ENCODE results near the gene SLC16A1. TPM values are rescaled to one million over a fixed set of nuclear protein-coding genes. Genes with fewer than 3 reads are reported as not detected.

The SLC16A1 gene
- total and polyA plus RNA-seq, 11 donors: 60.5 to 192 (median 124) TPM

- ATAC-seq (no peak), DNase-seq (no peak)
- WGBS, 4 donors: 42 to 48% (median 46%) methylated on average over 4 of the region's 4 CpGs
- no peaks in the 10 kb centered on the region for H3K36me3 ChIP-seq
- no peak for TF ChIP-seq POLR2A (IDR thresholded peaks at IDR 0.05)
- TF ChIP-seq, protein P1, sequence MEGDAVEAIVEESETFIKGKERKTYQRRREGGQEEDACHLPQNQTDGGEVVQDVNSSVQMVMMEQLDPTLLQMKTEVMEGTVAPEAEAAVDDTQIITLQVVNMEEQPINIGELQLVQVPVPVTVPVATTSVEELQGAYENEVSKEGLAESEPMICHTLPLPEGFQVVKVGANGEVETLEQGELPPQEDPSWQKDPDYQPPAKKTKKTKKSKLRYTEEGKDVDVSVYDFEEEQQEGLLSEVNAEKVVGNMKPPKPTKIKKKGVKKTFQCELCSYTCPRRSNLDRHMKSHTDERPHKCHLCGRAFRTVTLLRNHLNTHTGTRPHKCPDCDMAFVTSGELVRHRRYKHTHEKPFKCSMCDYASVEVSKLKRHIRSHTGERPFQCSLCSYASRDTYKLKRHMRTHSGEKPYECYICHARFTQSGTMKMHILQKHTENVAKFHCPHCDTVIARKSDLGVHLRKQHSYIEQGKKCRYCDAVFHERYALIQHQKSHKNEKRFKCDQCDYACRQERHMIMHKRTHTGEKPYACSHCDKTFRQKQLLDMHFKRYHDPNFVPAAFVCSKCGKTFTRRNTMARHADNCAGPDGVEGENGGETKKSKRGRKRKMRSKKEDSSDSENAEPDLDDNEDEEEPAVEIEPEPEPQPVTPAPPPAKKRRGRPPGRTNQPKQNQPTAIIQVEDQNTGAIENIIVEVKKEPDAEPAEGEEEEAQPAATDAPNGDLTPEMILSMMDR (IDR thresholded peaks at IDR 0.05): no peak
- peak overlapping the region in 11 of 12 donors; percentile 6 to 97 (median 94) for H3K27ac ChIP-seq
- H3K27me3 ChIP-seq: no peaks in the 10 kb centered on the region
- H3K4me3 ChIP-seq: peak overlapping the region in 11 of 12 donors; percentile 51 to 92 (median 70)
- peaks cover 0 to 59% (median 28%) of the 10 kb centered on the region in 12 donors for H3K4me1 ChIP-seq
- intact Hi-C loops (cut with DNase I): loop anchor here in 5 of 10 donors (2.0 to 10.0 kb wide), 6 partner anchors 42 to 237 kb away; no protein-coding TSS in a partner anchor
- no peaks in the 10 kb centered on the region for H3K9me3 ChIP-seq
These were observed 1.9 kb downstream of the SLC16A1 start for GRCh38 chr1:112954017-112954650.

- Histone ChIP-seq H3K27me3 (no peaks in the 10 kb centered on the region), H3K27ac (no peak overlapping the region), H3K4me1 (peaks cover 0 to 50% (median 16%) of the 10 kb centered on the region in 12 donors), H3K4me3 (no peak overlapping the region), H3K36me3 (no peaks in the 10 kb centered on the region), H3K9me3 (no peaks in the 10 kb centered on the region)
- TF ChIP-seq, protein P1 (IDR thresholded peaks at IDR 0.05): no peak
- no peak for TF ChIP-seq POLR2A (IDR thresholded peaks at IDR 0.05)
- DNase-seq: no peak
- intact Hi-C loops (cut with DNase I): loop anchor here in 4 of 10 donors (5.0 to 10.0 kb wide), 4 partner anchors 38 to 74 kb away; no protein-coding TSS in a partner anchor
- WGBS, 4 donors: 94 to 100% (median 99%) methylated on average over 1 of the region's 1 CpG
- no peak for ATAC-seq
These were observed 5.6 kb downstream of the SLC16A1 start for GRCh38 chr1:112950426-112950825.

GRCh38 chr1:112946683-112947082, 9.3 kb downstream of the SLC16A1 start:
- Histone ChIP-seq H3K4me1 (peaks cover 0 to 29% (median 0%) of the 10 kb centered on the region in 12 donors), H3K27ac (peak overlapping the region in 3 of 12 donors; percentile 26 to 32 (median 30)), H3K4me3 (no peak overlapping the region), H3K27me3 (no peaks in the 10 kb centered on the region), H3K9me3 (no peaks in the 10 kb centered on the region), H3K36me3 (peaks cover 0 to 5% (median 0%) of the 10 kb centered on the region in 9 donors)
- intact Hi-C loops (cut with DNase I): no loop called here
- DNase-seq (no peak), ATAC-seq (no peak)
- TF ChIP-seq POLR2A (IDR thresholded peaks at IDR 0.05): no peak
- TF ChIP-seq, protein P1 (IDR thresholded peaks at IDR 0.05): no peak
- whole genome bisulfite sequencing, 4 donors: 45 to 57% (median 50%) methylated on average over 3 of the region's 3 CpGs

- Histone ChIP-seq H3K4me3 (no peak overlapping the region), H3K9me3 (no peaks in the 10 kb centered on the region), H3K27me3 (no peaks in the 10 kb centered on the region), H3K36me3 (peaks cover 0 to 5% (median 0%) of the 10 kb centered on the region in 9 donors), H3K27ac (no peak overlapping the region), H3K4me1 (peaks cover 0 to 38% (median 28%) of the 10 kb centered on the region in 12 donors)
- intact Hi-C loops (cut with DNase I): loop anchor here in 1 of 10 donors (5.0 kb wide), 1 partner anchor 53 kb away; no protein-coding TSS in a partner anchor
- TF ChIP-seq POLR2A (IDR thresholded peaks at IDR 0.05): no peak
- TF ChIP-seq, protein P1 (IDR thresholded peaks at IDR 0.05): no peak
- ATAC-seq (no peak), DNase-seq (no peak)
- 50 to 77% (median 63%) methylated on average over 3 of the region's 3 CpGs for whole genome bisulfite sequencing, 4 donors
These were observed 16.2 kb downstream of the SLC16A1 start for GRCh38 chr1:112939810-112940209.
